ENCODE measurements around the gene EDIL3. TPM values are rescaled to one million over a fixed set of nuclear protein-coding genes. Genes with fewer than 3 reads are reported as not detected.

The EDIL3 gene
- total RNA-seq, 4 donors from 2014 or later: 14.8 to 29.0 (median 20.2) TPM

DNA sequence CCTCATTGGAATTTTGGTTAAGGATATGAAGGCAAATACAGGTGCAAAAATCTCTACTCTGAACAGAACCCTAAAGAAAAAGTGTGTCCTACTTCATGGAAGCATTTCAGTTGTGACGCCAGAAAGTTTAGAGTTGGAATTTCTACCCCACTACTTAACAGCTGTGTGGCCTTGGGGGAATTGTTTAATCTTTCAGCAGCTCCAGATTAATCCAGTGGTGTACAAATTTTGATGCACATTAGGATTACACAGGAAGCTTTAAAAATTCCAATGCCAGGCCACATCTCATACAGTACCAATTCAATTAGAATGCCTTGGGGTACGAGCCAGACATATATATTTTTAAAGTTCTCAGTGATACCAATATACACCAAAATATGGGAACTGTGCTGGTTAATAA, 266.1 kb downstream of the EDIL3 start:
- 61 to 69% methylated on average over 2 of the region's 2 CpGs for WGBS, 2 donors
- no peak for DNase-seq (ENCODE audit: low spot score in 2 of 2)
- intact Hi-C loops (cut with DNase I; ENCODE audit: low total_unique reads): no loop called here
- no peak for TF ChIP-seq POLR2A (IDR thresholded peaks at IDR 0.05)
- TF ChIP-seq, protein P1, sequence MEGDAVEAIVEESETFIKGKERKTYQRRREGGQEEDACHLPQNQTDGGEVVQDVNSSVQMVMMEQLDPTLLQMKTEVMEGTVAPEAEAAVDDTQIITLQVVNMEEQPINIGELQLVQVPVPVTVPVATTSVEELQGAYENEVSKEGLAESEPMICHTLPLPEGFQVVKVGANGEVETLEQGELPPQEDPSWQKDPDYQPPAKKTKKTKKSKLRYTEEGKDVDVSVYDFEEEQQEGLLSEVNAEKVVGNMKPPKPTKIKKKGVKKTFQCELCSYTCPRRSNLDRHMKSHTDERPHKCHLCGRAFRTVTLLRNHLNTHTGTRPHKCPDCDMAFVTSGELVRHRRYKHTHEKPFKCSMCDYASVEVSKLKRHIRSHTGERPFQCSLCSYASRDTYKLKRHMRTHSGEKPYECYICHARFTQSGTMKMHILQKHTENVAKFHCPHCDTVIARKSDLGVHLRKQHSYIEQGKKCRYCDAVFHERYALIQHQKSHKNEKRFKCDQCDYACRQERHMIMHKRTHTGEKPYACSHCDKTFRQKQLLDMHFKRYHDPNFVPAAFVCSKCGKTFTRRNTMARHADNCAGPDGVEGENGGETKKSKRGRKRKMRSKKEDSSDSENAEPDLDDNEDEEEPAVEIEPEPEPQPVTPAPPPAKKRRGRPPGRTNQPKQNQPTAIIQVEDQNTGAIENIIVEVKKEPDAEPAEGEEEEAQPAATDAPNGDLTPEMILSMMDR (IDR thresholded peaks at IDR 0.05): no peak
- H3K4me3 ChIP-seq (ENCODE audit: low read depth, poor library complexity, severe bottlenecking): no peak overlapping the region

DNA sequence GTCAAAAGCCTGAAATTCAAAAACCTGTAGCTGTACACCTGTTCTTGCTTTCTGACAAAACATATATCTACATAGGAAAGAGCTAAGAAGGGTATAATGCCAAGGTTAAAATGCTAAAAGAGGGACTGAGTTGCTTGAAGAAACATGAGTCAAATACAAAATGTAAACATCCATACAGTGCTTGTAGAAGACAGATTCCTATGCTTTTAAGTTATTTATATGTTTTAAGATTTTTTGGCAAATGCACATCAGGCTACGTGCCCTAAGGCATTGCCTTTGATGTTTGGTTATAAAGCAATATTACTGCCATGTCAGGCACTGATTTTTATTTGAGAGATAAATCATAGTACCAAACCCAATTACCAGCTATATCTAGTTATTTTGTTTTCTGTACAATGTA, 269.0 kb downstream of the EDIL3 start:
- no peak for TF ChIP-seq POLR2A (IDR thresholded peaks at IDR 0.05)
- TF ChIP-seq, protein P1 (IDR thresholded peaks at IDR 0.05): no peak
- DNase-seq (ENCODE audit: low spot score in 2 of 2): no peak
- intact Hi-C loops (cut with DNase I; ENCODE audit: low total_unique reads): no loop called here
- 41 to 49% methylated on average over 1 of the region's 1 CpG for WGBS, 2 donors
- no peak overlapping the region for H3K4me3 ChIP-seq (ENCODE audit: low read depth, poor library complexity, severe bottlenecking)

DNA sequence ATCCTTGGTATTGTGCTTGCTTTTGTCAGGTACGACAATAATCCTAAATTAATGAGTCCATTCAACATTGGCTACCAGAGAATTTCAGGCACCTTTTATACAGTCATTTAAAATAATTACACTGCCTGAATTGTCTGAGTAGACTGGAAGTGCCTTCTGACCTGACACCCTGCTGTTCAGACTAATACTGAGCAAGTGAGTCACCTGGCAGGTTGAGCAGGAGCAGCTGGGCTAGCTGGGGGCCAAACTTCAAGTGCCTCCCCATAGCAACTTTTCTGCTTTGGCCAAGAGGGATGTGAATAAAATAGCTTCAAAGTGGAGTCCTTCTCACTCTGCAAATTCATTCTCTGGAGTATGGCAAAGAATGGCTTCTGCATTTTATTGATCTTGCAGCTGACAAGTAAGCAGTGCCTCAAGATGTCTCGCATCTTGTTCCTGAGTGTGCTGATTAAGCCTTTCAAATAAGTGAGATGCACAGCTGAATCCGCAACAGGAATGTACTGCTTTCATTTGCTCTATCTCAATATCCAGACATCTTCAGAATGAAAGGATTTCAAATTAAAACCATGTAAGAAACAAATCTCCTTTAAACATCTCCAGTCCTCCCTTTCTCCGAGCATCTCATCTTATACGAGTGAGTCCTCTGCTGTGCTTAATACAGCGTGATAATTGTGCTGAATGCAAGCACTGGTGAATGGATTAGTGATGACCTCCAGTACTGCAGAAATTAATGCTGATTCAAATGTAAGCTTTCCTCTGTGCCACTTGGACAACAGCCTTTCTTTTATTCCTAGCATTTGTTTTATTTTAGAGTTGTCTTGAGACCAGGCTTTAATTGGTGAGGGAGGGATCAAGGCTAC, 271.2 kb downstream of the EDIL3 start:
- TF ChIP-seq POLR2A (IDR thresholded peaks at IDR 0.05): no peak
- TF ChIP-seq, protein P1 (IDR thresholded peaks at IDR 0.05): no peak
- DNase-seq (ENCODE audit: low spot score in 2 of 2): no peak
- WGBS, 2 donors: 75 to 78% methylated on average over 6 of the region's 6 CpGs
- H3K4me3 ChIP-seq (ENCODE audit: low read depth, poor library complexity, severe bottlenecking): no peak overlapping the region
- intact Hi-C loops (cut with DNase I; ENCODE audit: low total_unique reads): no loop called here

DNA sequence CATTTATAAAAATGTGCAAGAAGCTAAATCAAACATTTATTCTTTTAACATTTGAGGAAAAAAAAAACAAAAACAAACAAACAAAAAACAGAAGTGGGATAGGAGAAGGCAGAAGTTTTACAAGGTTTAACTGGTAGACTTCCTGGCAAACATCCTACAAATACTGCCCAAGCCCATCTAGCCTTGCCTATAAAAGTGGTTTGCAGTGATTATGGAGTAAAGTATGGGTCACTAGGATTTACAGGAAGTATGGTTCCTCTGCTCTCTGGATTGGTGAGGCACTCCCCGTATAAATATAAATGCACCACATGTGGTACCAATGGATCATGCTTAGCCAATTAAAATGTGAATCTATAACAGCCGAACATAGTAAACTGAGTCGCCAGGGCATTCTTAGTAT, 291.9 kb downstream of the EDIL3 start:
- no peak overlapping the region for H3K4me3 ChIP-seq (ENCODE audit: low read depth, poor library complexity, severe bottlenecking)
- intact Hi-C loops (cut with DNase I; ENCODE audit: low total_unique reads): no loop called here
- TF ChIP-seq, protein P1 (IDR thresholded peaks at IDR 0.05): no peak
- TF ChIP-seq POLR2A (IDR thresholded peaks at IDR 0.05): no peak
- WGBS, 2 donors: 78 to 88% methylated on average over 3 of the region's 3 CpGs
- DNase-seq (ENCODE audit: low spot score in 2 of 2): no peak

DNA sequence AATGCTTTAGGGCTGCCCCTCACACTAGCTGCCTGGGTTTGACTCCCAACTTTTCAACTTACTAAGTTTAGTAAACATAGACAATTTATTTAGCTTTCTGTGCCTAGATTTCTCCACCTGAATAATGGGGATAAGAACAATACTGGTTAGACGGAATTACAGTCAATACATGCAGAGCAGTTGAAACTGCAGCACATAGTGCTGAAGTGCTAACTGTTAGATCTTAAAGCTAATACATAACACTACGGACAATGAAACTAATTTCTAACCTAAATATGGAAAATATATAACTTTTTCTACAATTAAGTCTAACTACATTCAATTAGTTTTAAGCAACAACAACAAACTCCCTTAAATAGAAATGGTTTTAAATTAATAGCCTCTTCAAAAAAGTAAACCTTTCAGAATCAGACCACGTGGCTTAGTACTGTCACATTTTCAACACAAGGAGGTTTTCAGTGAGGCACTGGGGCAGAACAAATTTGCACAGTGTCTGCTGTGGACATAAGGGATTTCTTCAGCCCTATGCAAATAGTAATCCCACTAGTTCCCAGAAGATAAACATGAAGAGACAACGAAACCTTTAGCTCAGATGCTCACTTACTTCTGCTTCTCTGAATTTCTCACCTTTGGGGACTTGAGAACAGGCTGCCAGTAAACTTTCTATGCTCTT, 293.4 kb downstream of the EDIL3 start:
- 80 to 81% methylated on average over 4 of the region's 4 CpGs for WGBS, 2 donors
- no peak overlapping the region for H3K4me3 ChIP-seq (ENCODE audit: low read depth, poor library complexity, severe bottlenecking)
- intact Hi-C loops (cut with DNase I; ENCODE audit: low total_unique reads): no loop called here
- no peak for DNase-seq (ENCODE audit: low spot score in 2 of 2)
- TF ChIP-seq POLR2A (IDR thresholded peaks at IDR 0.05): no peak
- TF ChIP-seq, protein P1 (IDR thresholded peaks at IDR 0.05): no peak

Measured in lower leg skin (tissue), 4 donors.